ENCODE measurements around the gene BRICD5. TPM values are rescaled to one million over a fixed set of nuclear protein-coding genes. Genes with fewer than 3 reads are reported as not detected.

The BRICD5 gene
- total and polyA plus RNA-seq, 8 donors = 2.6 to 78.8 (median 9.7) TPM

- 93 to 97% (median 96%) methylated on average over 7 to 28 of the region's 28 CpGs for WGBS, 5 donors
- H3K36me3 ChIP-seq = peaks cover 69 to 79% (median 77%) of the 10 kb centered on the region in 4 donors
Observed at GRCh38 chr16:2233046-2233775, 22.5 kb upstream of the BRICD5 start.

GRCh38 chr16:2232094-2232990 lies 21.7 kb upstream of the BRICD5 start:
- Histone ChIP-seq H3K4me3 (no peak overlapping the region), H3K36me3 (peaks cover 73 to 87% (median 82%) of the 10 kb centered on the region in 4 donors), H3K27ac (no peak overlapping the region), H3K27me3 (peaks cover 5 to 30% (median 18%) of the 10 kb centered on the region in 3 donors), H3K4me1 (peaks cover 16 to 21% (median 18%) of the 10 kb centered on the region in 4 donors), H3K9me3 (no peaks in the 10 kb centered on the region)
- DNase-seq = no peak
- intact Hi-C loops (cut with DNase I; ENCODE audit: low total_unique reads) = no loop called here
- TF ChIP-seq EP300 (IDR thresholded peaks at IDR 0.05) = no peak
- no peak for TF ChIP-seq CTCF (IDR thresholded peaks at IDR 0.05)
- TF ChIP-seq POLR2A (IDR thresholded peaks at IDR 0.05) = no peak
- no peak for TF ChIP-seq POLR2AphosphoS5 (IDR thresholded peaks at IDR 0.05)
- 87 to 92% (median 91%) methylated on average over 11 to 41 of the region's 41 CpGs for WGBS, 5 donors

More at GRCh38 chr16:2233046-2233775, 22.5 kb upstream of the BRICD5 start:
- peaks cover 18 to 26% (median 24%) of the 10 kb centered on the region in 4 donors for H3K4me1 ChIP-seq
- no peak overlapping the region for H3K27ac ChIP-seq
- intact Hi-C loops (cut with DNase I; ENCODE audit: low total_unique reads) = no loop called here
- H3K4me3 ChIP-seq = no peak overlapping the region
- H3K27me3 ChIP-seq = peaks cover 5 to 39% (median 26%) of the 10 kb centered on the region in 3 donors
- no peak for DNase-seq
- no peaks in the 10 kb centered on the region for H3K9me3 ChIP-seq
- TF ChIP-seq EP300 (IDR thresholded peaks at IDR 0.05) = no peak

- no peak for TF ChIP-seq CTCF (IDR thresholded peaks at IDR 0.05)
- no peak for TF ChIP-seq EP300 (IDR thresholded peaks at IDR 0.05)
- TF ChIP-seq POLR2AphosphoS5 (IDR thresholded peaks at IDR 0.05) = no peak
- no peak for TF ChIP-seq POLR2A (IDR thresholded peaks at IDR 0.05)
- WGBS, 5 donors = 84 to 92% (median 87%) methylated on average over 27 to 29 of the region's 29 CpGs
- Histone ChIP-seq H3K4me3 (no peak overlapping the region), H3K27me3 (peaks cover 0 to 20% (median 7%) of the 10 kb centered on the region in 3 donors), H3K4me1 (peaks cover 10 to 21% (median 18%) of the 10 kb centered on the region in 4 donors), H3K27ac (no peak overlapping the region), H3K36me3 (peaks cover 73 to 97% (median 89%) of the 10 kb centered on the region in 4 donors), H3K9me3 (no peaks in the 10 kb centered on the region)
- intact Hi-C loops (cut with DNase I; ENCODE audit: low total_unique reads) = no loop called here
- no peak for DNase-seq
Observed at GRCh38 chr16:2231016-2231931, 20.6 kb upstream of the BRICD5 start.

GRCh38 chr16:2230376-2230775 lies 19.7 kb upstream of the BRICD5 start:
- no peaks in the 10 kb centered on the region for H3K9me3 ChIP-seq
- peaks cover 0 to 11% (median 0%) of the 10 kb centered on the region in 3 donors for H3K27me3 ChIP-seq
- peaks cover 73 to 91% (median 85%) of the 10 kb centered on the region in 4 donors for H3K36me3 ChIP-seq
- H3K4me3 ChIP-seq = no peak overlapping the region
- intact Hi-C loops (cut with DNase I; ENCODE audit: low total_unique reads) = no loop called here
- no peak for TF ChIP-seq POLR2A (IDR thresholded peaks at IDR 0.05)
- TF ChIP-seq EP300 (IDR thresholded peaks at IDR 0.05) = no peak
- no peak for TF ChIP-seq CTCF (IDR thresholded peaks at IDR 0.05)
- no peak for TF ChIP-seq POLR2AphosphoS5 (IDR thresholded peaks at IDR 0.05)
- WGBS, 5 donors = 87 to 95% (median 90%) methylated on average over 7 to 13 of the region's 13 CpGs
- DNase-seq = no peak
- H3K27ac ChIP-seq = no peak overlapping the region
- H3K4me1 ChIP-seq = peaks cover 10 to 24% (median 20%) of the 10 kb centered on the region in 4 donors
